HEK293T (cell line): ENCODE results near the gene FRMPD1.

Experiments
- BHLHE40 ChIP-seq: fragments of 450-650 bp; IDR thresholded peaks from 2 replicates; pipeline ENCODE4 v1.6.1; 2016; ENCODE audit warnings: mild to moderate bottlenecking, moderate library complexity, borderline replicate concordance
- CTBP1 ChIP-seq: fragments of 450-650 bp; IDR thresholded peaks from 2 replicates; pipeline ENCODE4 v1.6.1; 2016; ENCODE audit warnings: borderline replicate concordance
- ELF4 ChIP-seq: fragments of 450-650 bp; IDR thresholded peaks from 2 replicates; pipeline ENCODE4 v1.6.1; 2017; ENCODE audit warnings: antibody characterized with exemption
- FOXA1 ChIP-seq: fragments of 450-650 bp; IDR thresholded peaks from 2 replicates; pipeline ENCODE4 v1.6.1; 2016; ENCODE audit warnings: mild to moderate bottlenecking
- FOXM1 ChIP-seq: fragments of 450-650 bp; IDR thresholded peaks from 2 replicates; pipeline ENCODE4 v1.6.1; 2017; ENCODE audit warnings: mild to moderate bottlenecking, borderline replicate concordance
- HDGF ChIP-seq: fragments of 450-650 bp; IDR thresholded peaks from 2 replicates; pipeline ENCODE4 v1.6.1; 2017; ENCODE audit warnings: antibody characterized with exemption, borderline replicate concordance
- L3MBTL2 ChIP-seq: fragments of 450-650 bp; conservative IDR thresholded peaks from 2 replicates; pipeline ENCODE4 v1.6.1; 2016; ENCODE audit warnings: mild to moderate bottlenecking
- LEF1 ChIP-seq: fragments of 450-650 bp; IDR thresholded peaks from 2 replicates; pipeline ENCODE4 v1.6.1; 2017; ENCODE audit warnings: mild to moderate bottlenecking, borderline replicate concordance
- SP1 ChIP-seq: fragments of 450-650 bp; IDR thresholded peaks from 2 replicates; pipeline ENCODE4 v1.6.1; 2017
- SUZ12 ChIP-seq: fragments of 450-650 bp; IDR thresholded peaks from 2 replicates; pipeline ENCODE4 v1.6.1; 2016; ENCODE audit warnings: mild to moderate bottlenecking
- ZNF384 ChIP-seq: fragments of 450-650 bp; IDR thresholded peaks from 2 replicates; pipeline ENCODE4 v1.6.1; 2016

GRCh38 chr9:37788332-37788731 is 137.6 kb downstream of the FRMPD1 start:
- TF ChIP-seq SP1 (no peak), ELF4 (no peak), HDGF (no peak), LEF1 (no peak), L3MBTL2 (no peak), ZNF384 (no peak), FOXA1 (no peak), CTBP1 (no peak), SUZ12 (no peak), BHLHE40 (no peak), FOXM1 (no peak)
